Pulmonary artery endothelial cell (primary cell): ENCODE measurements around the gene KCNK3. TPM values are rescaled to one million over a fixed set of nuclear protein-coding genes. Genes with fewer than 3 reads are reported as not detected.

Source experiments
- DNase-seq: peaks from one replicate; pipeline ENCODE4 v3.0.0-alpha.2; 2011; ENCODE audit warnings: low read depth, low spot score
- total RNA-seq: library from RNA; depleted of rRNA; stranded (reverse); fragments of >200 nt; gene quantifications from 2 replicates; pipeline ENCODE4 v1.2.3, GENCODE V29; 2014

KCNK3 gene
- total RNA-seq, 1 donor from 2014 or later = not detected

DNA sequence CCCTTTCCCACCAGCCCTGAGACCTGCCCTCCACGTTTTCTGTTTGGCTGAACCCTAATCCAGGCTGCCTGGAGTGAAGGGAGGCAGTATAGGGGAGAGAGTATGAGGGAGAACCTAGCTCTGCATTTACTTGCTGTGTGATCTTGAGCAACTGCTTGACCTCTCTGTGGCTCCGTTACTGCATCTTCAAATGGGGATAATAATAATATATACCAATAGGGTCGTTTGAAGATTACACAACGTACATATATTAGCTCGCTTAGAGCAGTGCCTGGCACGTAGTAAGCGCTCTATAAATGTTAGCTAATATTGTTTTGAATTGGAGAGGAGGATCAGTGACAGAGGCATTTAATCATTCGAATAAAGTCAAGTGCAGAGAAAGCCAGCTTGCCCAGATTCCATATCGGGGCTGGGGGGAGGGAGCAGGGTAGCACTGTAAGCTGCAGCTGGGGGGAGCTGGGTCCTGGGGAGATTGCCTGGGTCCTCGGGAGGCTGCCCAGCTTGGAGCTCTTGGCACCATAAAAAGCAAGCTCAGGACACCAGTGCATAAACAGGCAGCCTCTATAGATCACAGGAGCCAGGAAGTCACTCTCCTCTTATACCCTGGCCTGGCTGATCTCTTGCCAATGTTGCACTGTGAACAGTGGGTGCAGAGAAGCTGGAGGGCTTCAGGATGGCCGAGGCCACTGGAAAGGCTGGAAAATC, 19.1 kb downstream of the KCNK3 start:
- no peak for DNase-seq

DNA sequence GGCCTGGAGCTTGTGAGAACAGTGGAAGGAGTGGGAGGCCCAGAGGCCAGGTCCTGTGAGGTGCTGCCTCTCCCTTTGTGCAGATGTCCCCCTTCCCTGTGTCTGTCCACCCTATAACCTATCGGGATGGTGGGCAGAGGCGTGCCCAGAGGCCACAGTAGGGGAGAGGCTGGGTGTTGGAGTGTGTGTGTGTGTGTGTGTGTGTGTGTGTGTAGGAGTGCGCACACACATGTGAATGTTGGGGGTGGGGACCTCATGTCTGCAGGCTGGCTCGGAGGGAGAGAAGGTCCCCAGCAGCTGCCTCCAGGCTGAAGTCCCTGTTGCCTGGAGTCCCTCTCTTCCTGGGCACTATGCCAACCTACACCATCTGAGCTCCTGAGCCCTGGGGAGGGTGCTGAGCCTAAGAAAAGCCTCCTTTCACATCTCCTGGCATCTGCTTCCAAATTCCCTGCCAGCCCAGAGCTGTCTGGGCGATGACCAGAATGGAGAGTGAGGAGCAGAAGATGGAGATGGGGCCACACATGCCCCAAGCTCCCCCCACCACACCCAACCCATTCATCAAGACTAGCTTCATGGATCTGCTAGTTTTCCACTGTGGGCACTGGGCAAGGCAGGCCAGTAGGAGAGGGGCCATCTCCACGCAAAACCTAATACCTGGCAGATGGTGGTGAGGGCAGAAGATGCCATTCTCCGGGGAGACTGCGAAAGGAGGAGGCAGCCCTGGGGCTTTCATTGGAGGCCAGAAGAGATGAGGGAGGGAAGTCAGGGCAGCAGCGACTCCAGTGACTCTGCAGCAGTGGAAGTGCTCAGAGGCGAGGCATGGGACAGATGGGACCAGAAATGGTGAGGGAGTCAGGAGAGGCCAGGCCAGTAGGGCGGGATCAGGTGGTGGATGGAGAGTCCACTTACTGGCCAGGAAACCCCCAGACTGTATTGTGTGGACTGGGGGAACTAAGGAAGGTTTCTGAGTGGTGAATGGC, 20.3 kb downstream of the KCNK3 start:
- DNase-seq = no peak

DNA sequence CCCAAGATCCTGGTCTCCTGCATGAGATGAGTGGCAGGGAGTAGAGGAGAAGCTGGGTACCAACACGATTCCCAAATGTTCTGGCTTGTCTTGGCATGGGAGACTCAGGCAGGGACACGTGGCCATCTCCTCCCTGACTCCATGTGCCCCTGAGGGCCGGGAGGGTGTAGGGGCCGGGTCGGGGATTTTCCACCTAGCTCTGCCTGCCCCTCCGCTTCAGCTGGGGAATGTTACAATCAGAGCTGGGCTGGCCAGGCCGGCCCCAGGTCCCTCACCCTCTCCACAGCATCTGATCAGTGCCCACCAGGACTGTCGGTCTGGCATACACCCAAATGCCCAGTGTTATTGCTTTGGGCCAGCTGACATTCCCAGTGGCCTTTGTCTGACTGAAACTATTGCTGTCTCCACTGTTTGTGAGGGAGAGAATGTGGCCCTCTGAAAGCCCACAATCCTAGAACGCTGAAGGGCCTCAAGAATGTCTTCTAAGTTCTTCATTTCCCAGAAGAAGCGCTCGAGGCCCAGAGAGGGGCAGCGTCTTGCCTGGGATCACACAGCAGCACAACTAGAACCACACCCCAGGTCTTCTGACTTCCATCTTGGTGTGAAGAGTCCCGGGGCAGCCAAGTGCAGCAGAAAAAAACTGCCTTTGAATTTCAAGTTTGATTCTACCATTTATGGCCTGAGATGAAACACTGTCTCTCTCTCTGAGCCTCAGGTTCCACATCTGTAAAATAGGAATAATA, 23.2 kb downstream of the KCNK3 start:
- DNase-seq = no peak

DNA sequence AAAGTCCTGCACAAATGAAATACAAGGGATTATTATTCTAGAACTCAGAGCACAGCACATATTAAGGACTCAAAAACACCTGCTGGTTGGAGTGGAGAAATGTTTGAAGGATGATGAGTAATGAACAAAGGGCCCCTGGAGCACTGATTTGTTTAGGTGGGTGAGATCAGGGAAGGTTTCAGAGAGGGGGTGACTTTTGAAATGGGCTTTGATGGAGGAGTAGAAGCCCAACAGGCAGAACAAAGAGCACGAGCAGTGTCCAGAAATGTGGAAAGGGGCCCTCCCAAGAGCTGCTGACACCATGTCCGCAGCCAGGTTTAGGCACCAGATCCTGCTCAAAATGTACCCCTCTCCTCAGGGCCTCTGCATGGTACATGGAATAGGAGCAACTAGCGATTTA, 23.8 kb downstream of the KCNK3 start:
- no peak for DNase-seq

DNA sequence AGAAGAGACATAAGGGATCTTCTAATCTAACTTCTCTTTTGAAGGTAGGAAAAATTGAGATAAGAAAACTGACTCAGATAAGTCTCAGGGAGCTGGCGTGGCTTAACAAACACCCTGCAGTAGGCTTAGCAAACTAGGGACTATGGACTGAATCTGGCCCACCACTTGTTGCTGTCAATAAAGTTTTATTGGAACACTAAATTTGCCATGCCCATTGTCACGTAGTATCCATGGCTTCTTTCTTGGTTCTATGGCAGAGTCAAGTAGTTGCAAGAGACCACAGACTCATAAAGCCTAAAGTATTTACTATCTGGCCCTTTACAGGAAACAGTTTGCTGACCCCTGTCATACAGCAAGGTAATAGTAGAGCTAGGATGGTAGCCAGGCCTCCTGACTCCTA, 24.2 kb downstream of the KCNK3 start:
- DNase-seq = no peak

DNA sequence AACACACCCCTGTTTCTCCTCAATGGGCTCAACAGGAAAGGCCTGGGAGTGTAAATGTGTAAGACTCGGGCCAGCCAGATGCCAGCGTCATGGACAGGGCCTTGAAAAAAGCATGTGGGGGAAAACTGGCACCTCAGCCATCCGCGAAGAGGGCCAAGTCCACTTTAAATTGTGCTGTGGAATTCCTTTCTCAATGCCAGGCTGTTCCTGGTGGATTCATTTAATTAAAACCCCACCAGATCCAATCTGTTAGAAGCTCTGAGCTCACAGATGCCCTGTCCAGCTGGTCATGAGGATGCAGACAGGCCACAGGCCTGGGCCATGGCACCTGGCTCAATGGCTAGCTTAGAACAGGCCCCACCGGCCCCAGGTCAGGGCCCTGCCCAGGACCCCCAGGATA, 24.8 kb downstream of the KCNK3 start:
- DNase-seq = no peak

DNA sequence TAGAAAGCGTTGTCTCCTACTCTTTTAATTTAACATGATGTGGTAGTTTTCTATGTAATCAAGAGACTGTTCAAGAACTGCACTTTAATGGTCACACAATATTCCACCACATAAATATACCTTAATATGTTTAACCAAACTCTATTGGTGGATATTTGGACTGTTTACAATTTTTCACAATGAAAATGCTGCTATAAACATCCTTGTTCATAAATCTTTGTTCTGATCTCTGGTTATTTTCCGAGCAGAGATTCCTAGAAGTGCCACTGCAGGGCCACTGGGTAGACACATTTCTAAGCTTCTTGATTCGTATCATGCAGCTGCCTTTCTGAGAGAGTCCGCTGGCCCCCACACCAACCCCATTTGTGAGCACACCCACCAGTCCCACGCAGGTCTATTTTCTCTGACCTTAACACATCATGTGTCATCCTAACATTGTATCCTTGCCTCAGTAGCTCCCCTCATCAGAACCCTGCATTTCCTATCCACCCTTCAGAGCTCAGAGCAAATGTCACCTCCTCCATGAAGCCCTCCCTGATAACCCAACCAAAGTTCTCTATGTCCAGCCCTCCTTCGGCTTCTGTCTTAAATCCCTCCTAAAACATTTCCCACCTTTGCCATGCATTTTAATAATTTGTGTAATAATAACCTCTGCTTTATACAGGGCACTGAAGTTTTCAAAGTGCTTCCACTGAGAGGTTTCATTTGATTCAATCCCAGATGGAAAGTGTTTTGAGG, 26.6 kb downstream of the KCNK3 start:
- DNase-seq = no peak

DNA sequence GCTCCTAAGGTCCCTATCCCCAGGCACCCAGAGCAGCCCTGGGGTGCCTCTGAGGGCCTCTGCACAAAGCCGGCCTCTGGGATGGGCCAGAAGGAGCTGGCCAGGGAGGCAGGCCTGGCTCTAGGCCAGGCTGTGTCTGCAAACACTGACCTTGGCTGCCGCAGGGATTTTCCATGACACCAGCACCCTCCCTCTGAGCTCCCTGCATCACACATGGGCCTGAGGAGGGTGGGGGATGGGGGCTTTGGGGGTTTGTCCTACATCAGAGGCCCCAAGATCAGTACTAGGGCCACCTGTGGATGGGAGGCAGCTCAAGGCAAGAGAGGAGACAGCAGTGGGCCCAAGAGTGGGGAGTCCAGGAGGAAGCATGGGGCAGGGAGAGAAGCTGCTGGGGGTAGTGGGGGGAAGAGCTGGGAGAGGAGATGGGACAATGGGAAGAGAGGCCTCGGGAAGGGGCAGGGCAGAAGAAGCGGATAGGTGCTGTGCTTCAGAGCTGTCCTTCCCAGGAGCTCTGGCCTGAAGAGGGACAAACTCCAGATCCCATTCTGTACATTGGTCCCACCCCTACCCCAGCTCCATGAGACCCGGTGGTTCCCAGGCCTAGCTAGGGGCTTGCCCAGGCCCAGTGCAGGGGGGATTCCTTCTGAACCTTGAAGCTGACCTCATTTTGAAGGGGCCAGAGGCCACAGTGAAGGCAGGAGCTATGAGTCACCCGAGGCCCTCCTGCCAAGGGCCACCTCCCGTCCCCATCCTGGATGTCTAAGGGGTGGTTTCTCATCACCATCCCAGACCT, 28.0 kb downstream of the KCNK3 start:
- no peak for DNase-seq

DNA sequence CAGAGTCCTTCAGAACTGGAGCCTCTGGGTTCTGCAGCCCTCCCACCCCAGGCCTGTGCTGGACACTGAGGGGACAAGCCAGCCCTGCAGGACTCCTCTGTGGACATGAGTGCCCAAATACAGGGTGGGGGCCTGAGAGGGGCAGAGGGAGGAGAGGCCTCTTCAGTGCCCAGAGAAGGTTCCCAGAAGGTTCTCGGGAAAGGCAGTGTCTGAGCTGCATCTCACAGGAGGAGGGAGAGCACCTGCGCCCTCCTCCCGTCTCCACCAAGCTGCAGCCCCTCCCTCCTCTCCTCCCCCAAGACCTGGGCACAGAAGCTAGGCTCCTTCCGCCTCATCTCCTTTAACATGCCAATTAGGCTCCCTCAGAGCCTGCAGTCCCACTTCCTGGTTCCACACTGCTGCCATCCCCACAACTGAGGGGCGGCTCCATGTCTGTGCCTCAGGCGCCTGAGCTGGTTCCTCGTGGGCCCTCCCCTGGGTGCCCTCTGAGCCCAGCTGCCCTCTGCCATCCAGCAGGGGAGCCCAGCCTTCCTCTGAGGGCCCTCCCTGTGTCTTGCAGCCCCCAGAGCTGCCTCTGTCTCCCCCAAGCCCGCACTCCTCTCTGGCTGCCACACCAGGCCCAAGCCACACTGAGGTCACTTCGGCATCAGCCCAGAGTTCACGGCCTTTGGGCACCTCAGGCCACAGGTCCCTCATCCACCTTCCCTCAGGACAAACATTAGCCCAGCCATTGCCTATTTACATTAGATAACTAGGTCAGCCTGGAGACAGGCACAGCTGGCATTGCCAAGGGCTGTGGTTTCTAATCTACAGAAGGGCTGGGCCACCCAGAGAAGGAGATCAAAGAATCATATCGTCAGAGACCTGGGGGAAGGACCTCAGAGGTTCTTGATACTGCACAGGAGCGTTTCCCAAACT, 28.9 kb downstream of the KCNK3 start:
- no peak for DNase-seq

DNA sequence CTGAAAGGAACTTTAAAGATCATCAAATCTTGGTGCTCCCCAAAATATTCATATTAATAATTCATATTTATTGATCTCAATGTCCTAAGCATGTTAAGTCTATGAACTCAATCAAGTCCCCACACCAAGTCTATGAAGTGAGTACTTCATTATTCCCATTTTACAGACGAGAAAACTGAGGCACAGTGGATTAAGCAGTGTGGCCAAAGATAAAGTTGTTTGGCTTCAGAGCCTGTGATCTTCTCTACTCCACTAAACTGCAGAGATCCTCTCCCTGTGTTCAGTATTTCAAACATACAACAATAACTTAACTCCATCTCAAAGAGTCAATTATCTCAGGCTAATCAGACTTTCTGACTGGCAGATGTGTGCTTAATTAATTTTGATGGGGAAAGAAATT, 29.8 kb downstream of the KCNK3 start:
- DNase-seq = no peak

DNA sequence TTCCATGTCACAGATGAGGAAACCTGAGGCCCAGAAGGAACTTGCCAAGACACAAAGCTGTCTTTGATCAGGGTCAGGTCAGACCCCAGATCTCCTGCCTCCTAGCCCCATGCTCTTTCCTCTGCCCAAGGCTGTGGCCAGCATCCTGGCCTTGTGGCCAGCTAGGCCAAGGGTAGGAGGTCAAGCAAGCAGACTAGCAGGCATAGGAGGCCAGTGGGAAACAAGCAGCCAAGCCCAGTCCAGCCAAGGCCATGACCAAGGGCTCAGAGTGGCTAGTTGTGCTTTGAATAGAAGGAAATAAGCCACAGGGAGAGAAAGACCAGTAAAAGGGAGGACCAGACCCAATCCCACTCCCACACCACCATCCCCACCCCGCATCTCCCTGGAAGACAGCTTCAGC, 30.4 kb downstream of the KCNK3 start:
- DNase-seq = no peak

DNA sequence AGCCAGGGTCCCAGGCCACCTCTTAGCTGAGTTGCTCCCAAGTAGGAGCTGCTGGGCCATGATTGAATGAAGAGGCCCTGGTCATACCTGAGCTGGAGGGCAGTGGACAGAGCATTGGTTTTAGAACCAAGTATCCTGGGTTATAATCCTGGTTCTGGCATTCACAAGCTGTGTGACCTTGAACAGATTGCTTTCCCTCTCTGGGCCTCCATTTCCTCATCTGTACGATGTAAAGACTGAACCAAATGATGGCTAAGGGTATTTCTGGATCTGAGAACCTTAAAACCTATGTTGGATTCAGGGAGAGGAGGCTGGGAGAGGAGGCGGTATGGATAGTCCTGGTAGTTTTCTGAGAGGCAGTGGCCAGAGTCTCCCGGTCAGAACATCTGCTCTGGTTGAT, 31.0 kb downstream of the KCNK3 start:
- DNase-seq = no peak

DNA sequence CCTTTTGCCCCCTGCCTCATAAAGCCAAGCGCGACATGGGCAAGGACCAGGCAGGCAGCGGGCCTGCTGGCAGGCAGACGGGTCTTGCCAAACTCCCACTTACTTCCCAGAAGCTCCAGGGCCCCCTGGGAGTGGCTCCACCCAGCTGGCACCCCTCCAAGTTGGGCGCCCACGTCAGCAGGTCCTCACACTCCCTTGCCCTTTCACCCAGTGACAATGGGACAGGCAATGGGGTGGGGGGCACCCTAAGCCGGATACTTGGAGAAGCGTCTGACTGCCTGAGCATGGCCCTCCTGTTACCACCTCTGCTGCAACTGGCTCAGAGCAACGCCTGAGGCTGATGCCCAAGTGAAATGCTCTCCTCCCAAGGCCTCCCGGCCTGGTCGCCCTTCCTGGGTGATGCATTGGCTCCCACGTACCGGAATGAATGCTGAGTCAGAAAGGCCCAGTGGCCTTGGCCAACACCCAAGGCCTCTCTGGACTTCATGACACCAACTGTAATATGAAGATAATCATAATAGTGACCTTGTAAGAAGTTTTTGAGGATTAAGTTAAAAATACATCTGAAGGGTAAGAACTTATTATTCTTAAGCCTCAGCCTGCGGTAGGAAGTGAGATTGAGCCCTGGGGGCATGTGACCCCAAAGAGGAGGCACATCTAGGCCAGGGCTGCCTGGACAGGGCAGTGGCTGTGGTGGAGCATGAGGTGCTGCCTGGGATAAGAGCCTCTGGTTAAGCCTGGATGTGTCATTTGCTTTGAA, 31.6 kb downstream of the KCNK3 start:
- DNase-seq = no peak

DNA sequence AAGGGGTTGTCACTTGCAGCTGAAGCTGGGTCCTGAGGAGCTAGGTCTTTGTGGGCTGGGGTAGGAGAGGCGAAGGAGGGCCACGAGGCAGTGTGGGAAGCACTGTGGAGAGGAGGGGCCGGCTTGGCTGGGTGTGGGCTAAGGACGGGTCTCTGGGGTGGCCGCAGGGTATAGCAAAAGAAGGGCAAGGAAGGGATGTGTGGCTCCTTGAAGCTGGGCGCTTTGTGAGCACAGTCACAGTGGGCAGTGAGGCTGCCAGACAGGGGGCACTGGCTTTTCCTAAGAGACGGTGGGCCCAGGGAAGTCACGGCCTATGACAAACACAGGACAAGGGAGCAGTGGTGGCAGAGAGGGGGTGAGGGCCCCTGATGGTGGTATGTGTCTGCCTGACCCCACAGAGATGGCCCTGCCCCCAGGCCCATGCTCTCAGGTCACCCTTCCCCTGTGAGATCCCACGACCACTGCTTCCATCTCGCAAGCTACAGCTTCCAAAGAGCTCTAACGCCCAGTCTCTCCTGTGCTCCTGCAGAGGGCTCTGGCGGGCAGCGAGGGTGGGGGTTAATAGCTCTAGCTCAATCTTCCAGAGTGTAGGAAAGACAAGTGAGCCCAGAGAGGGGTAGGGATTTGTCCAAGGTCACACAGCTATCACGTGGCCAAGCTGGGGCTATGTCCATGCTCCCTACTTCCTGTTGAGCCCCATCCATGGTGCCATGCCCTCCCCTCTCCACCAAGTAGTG, 32.4 kb downstream of the KCNK3 start:
- DNase-seq = no peak

DNA sequence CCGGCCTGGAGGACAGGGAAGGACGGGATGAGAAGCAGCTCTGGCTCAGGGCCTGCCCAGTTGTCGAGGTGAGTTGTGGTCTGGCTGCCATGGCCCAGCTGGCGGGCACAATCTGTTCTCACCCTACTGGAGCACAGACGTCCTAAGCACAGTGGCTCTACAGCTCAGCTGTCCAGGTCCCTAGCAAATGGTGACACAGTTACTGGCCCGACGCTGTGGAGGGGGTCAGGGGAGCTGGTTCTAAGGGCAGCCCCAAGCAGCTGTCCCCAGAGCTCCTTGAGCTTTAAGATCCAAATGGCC, 32.9 kb downstream of the KCNK3 start:
- DNase-seq = no peak

DNA sequence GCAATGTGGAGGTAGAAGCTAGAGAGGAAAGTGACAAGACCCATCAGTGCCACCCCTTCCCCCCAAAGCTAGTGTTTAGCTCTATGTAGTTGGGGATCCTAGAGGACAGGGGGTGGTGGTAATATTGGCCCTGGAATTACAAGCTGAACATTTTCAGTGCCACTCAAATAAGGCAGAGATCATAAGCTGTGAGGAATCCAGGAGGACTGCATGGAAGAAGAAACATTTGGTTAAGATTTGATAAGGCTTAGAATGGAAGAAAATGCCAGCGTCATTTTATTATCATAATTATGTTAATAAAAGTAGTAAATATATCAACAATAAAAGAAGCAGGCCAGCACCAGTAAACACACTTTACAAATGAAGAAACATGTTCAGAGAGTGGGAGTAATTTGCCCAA, 33.7 kb downstream of the KCNK3 start:
- no peak for DNase-seq

DNA sequence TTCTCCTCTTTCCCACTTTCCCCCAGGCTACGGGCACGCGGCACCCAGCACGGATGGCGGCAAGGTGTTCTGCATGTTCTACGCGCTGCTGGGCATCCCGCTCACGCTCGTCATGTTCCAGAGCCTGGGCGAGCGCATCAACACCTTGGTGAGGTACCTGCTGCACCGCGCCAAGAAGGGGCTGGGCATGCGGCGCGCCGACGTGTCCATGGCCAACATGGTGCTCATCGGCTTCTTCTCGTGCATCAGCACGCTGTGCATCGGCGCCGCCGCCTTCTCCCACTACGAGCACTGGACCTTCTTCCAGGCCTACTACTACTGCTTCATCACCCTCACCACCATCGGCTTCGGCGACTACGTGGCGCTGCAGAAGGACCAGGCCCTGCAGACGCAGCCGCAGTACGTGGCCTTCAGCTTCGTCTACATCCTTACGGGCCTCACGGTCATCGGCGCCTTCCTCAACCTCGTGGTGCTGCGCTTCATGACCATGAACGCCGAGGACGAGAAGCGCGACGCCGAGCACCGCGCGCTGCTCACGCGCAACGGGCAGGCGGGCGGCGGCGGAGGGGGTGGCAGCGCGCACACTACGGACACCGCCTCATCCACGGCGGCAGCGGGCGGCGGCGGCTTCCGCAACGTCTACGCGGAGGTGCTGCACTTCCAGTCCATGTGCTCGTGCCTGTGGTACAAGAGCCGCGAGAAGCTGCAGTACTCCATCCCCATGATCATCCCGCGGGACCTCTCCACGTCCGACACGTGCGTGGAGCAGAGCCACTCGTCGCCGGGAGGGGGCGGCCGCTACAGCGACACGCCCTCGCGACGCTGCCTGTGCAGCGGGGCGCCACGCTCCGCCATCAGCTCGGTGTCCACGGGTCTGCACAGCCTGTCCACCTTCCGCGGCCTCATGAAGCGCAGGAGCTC, 35.4 kb downstream of the KCNK3 start:
- no peak for DNase-seq
